Stimulated activated CD4-positive, alpha-beta T cell treated with anti-CD3 and anti-CD28 coated beads, Interleukin-4, amount 100 ng/mL, for 48 hours (primary cell): ENCODE measurements around the gene C19orf67.
A peak's percentile ranks its signal among the peaks of the same experiment; 100 is the strongest.
"Not testable (repeated sequence)": the region's sequence is repeated elsewhere in the genome, so short reads cannot be mapped to it uniquely, and the experiment has no call there.

Source experiments
- DNase-seq, 2 donors: peaks; one replicate each; pipeline ENCODE4 v3.0.0-alpha.2; 2020; ENCODE audit warnings: low read depth in 2 of 2

C19orf67 gene

DNA sequence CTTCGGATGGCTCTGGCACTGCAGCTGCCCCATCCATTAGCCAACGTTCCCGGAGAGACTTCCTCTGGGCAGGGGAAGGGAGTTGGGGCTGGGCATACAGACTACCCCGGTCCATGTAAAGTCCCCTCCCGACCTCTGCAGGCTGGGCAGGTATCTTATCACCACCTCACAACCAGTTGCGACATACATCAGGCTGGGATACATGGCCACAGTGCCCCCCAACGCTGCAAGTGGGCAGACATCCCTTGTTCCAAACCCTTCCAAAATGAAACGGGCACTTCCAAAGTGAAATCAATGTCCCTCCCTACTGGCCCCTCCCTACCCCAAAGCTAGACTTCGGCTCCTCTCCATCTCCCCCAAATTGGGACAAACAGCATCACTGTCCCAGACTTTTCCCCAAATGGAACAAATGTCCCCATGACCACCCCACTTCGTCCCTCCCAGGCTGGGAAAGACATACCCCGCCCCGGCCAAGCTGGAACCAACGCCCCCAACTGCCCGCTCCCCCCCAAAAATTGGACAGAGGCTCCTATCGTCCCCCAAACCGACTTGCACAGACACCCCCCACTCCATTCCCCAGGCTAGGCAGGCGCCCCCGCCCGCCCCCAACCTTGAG lies 28.7 kb downstream of the C19orf67 start:
- DNase-seq, result no peak

DNA sequence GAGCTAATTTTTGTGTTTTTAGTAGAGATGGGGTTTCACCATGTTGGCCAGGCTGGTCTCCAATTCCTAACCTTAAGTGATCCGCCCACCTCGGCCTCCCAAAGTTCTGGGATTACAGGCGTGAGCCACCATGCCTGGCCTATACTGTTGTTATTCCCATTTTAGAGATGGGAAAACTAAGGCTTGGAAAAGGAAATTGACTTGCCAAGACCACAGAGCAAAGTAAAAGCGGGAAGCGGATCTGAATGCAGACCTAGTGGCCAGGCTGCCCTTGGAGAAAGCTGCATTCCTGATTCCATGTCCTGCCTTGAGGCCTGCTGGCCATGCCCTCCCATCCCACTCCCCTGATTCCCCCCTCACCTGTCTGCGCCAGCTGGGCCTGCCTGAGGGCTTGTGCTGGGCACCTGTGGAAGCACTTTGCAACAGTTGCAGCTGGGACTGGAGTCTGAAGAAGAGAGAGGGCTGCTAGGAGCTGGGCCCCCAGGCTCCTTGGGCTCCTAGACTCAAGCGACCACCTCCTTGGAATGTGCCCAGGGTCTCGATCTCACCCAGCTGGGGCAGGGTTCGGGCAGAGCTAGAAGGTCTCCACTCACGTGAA lies 29.4 kb downstream of the C19orf67 start:
- no peak for DNase-seq

DNA sequence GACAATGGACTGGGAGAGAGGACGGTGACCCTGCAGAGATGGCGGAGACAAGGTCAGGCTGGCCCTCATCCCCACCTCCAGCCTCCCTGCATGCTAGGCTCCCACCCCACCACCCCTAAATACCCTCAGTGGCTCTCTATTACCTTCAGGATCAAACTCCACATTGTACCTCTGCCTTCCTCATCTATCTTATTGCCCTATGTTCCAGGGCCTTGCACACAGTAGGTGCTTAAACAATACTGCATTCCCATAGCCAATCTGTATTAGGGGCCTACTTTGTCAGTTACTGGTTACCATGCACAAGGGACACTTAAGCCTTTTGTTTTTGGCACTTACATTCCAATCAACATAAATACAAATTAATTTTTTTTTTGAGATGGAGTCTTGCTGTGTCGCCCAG lies 30.2 kb downstream of the C19orf67 start:
- DNase-seq, result no peak

DNA sequence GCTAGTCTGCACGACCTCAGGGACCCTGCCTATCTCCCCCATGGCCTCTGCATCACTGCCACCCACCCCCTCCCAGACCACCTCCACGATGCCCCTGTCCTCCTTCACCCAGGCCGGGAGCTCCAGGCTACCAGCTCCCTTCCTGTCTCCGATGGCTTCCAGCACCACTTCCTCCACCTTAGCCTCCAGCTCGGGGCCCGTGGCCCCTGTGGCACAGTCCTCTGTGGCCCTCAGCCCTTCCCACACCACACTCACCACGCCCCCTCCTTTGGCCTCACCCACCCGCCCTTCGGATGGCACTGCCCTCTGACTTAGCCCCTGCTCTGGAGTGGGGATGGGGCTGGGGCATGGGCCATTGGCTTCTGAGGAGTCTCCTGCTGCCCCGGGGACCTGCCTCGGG lies 30.9 kb downstream of the C19orf67 start:
- no peak for DNase-seq

DNA sequence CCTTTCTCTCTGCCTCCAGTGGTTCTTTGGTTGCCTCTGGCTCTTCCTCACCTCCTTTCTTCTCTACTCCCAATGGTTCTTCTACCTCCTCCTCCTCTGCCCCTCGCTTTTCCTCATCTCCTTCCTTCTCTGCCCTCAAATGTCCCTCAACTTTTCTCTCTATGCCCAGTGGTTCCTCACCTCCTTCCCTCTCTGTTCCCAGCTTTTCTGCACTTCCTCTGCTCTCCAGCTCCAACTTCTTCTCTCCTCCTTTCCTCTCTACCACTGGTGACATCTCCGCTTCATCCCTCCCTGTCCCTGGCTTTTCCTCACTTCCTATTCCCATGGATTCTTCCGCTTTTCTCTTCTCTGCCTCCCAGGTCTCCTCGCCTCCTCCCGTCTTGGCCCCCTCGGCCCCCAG lies 31.5 kb downstream of the C19orf67 start:
- DNase-seq, result no peak

DNA sequence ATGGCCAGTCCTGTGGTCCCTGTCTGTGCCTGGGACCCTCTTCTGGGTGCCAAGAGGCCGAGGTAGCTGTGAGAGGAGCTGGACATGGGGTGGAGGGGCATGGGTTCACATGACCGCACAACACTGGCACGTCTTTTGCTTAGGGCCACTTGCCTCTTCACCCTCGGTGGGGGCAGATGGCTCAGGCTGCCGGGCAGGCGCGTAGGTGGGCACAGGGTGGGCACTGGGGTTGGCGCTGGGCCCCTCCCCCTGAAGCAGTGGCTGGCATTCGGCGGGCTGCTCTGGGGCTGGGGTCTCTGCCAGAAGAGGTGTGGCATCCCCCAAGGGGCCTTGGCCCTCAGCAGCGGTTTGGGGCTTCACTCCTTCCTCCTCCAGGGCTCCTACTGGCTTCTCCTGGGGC lies 32.1 kb downstream of the C19orf67 start:
- no peak for DNase-seq

DNA sequence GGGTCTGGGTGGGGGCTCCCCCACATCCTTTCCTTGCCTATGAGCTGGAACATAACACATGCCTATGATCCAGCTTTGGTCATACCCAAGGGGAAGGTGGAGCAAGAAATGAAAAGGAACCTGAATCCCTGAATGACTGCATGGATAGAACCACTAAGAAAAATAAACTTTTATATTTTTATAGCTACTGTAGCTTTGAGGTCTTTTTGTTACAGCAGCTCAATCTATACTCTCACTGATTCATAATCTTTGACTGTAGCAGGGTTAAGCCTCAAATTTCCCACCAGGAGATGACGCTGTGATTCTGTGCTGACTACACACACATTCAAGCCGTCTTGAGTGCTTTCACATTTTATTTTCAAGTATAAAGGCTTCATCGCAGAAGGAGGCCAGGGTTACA lies 32.6 kb downstream of the C19orf67 start:
- no peak for DNase-seq

DNA sequence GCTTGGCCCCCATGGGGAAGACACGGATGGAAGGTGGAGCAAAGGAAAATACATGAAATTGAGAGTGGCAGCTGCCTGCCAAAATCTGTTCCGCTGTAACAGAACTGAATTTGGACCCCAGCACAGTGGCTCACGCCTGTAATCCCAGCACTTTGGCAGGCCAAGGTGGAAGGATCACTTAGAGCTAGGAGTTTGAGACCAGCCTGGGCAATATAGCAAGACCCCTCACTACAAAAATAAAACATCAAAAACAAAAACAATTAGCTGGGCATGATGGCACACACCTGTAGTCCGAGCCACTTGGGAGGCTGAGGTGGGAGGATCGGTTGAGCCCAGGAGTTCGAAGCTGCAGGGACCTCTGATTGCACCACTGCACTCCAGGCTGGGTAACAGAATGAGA lies 33.1 kb downstream of the C19orf67 start:
- DNase-seq, result no peak

DNA sequence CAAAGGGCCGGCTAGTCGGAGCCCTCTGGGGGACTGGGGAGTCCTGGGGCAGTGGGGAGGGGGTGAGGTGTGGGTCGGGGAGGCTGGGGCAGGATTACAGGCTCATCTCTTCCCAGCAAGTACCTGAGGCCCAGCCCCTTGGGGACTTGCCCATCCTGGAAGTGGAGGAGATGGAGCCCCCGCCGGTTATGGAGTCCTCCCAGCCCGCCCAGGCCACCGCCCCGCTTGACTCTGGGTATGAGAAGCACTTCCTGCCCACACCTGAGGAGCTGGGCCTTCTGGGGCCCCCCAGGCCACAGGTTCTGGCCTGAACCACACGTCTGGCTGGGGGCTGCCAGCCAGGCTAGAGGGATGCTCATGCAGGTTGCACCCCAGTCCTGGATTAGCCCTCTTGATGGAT lies 33.6 kb downstream of the C19orf67 start:
- no peak for DNase-seq

DNA sequence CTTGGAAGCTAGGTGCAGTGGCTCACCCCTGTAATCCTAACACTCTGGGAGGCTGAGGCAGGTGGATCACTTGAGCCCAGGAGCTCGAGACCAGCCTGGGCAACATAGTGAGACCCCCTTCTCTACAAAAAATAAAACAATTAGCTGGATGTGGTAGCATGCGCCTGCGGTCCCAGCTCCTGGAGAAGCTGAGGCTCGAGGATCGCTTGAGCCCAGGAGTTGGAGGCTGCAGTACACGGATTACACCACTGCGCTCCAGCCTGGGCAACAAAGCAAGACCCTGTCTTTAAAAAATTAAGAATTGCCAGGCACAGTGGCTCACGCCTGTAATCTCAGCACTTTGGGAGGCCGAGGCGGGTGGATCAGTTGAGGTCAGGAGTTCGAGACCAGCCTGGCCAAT lies 34.6 kb downstream of the C19orf67 start:
- DNase-seq, result not testable (repeated sequence)

DNA sequence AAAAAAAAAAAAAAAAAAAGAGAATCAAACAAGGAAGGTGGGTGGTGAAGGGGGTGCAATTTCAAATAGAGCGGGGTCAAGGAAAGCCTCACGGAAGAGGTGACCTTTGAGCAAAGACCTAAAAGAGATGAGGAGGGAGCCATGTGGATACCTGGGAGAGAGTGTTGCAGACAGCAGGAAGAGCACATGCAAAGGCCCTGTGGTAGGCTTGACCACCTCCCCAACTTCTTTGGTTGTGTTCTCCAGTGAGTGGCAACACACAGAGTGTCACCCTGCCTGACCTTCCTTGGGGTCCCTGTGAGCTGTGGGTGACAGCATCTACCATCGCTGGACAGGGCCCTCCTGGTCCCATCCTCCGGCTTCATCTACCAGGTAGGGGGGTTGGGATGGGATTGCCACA lies 35.1 kb downstream of the C19orf67 start:
- DNase-seq, result no peak

DNA sequence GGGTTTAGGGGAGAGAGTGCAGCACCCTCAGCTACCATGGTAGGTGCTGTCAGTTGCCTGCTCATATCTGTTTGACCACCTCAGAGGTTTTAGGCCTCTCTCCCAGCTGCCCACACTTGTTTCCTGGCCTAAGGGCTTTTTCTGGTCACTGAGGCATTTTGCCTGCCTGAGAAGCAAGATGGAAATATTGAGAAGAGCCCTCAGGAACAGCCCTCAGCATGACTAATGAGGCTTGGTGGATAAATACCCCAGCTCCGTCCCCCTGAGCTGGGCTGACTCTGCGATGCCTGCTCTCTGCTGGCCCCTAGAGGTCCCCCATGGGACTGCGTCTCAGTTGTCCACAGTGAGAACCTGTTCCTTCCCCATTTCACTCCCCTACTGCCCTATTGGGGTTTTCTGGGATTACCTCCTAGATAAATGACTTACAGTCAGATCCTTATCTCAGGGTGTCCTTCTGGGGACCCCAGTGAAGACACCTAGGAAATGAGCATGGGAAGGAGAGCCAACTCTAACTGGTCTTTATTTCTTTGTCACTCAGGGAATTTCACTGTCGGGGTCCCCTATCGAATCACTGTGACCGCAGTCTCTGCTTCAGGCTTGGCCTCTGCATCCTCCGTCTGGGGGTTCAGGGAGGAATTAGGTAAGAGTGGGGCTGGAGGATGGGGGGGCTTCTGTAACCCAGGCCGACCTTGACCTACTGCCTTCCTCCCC lies 37.0 kb downstream of the C19orf67 start:
- DNase-seq, result peak; percentile 62 to 79

DNA sequence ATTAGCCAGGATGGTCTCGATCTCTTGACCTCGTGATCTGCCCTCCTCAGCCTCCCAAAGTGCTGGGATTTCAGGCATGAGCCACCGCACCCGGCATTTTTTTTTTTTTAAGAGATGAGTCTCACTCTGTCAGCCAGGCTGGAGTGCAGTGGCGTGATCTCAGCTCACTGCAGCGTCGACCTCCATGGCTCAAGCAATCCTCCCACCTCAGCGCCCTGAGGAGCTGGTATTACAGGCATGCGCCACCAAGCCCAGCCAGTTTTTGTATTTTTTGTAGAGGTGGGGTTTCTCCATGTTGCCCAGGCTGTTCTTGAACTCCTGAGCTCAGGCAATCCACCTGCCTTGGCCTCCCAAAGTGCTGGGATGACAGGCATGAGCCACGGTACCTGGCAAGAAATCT lies 37.7 kb downstream of the C19orf67 start:
- DNase-seq, result not testable (repeated sequence)

DNA sequence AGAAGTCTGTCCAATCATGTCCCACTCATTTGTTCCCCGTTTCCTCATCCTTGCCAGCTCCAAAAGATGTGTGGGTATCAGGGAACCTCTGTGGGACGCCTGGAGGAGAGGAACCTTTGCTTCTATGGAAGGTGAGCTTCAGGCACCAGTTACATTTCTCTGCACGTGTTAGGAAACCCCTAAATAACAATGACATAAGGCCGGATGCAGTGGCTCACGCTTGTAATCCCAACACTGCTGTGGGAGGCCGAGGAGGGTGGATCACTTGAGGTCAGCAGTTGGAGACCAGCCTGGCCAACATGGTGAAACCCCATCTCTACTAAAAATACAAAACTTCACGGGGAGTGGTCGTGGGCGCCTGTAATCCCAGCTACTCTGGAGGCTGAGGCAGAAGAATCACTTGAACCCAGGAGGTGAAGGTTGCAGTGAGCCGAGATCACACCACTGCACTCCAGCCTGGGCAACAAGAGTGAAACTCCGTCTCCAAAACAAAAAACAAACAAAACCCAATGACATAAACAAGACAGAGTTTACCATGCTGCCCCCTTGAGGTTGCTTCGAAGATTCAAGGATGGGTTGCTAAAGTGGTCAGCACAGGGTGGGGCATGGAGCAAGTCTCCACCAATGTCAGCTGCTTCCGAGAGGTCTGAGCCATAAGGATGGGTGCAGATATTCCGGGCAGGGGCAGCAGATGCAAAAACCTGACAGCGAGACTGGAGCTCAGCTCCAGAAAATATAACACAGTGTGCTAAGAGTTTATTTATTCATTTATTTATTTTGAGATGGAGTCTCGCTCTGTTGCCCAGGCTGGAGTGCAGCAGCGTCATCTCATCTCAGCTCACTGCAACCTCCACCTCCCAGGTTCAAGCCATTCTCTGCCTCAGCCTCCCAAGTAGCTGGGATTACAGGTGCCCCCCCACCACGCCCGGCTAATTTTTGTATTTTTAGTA lies 42.6 kb downstream of the C19orf67 start:
- DNase-seq, result not testable (repeated sequence)

DNA sequence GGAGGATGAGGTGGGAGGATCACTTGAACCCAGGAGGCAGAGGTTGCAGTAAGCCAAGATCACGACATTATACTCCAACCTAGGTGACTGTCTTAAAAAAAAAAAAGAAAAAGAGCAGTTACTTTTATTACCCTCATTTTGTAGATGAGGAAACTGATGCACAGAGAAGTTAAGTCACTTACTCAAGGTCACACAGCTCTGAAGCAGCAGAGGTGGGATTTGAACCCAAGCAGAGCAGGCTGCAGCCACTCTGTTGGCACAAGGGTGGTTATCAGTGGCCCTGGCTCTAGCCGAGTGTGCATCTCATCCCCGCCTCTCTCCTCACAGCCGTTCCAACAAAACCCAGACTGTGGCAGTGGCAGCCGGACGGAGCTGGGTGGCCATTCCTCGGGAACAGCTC lies 46.4 kb downstream of the C19orf67 start:
- no peak for DNase-seq

DNA sequence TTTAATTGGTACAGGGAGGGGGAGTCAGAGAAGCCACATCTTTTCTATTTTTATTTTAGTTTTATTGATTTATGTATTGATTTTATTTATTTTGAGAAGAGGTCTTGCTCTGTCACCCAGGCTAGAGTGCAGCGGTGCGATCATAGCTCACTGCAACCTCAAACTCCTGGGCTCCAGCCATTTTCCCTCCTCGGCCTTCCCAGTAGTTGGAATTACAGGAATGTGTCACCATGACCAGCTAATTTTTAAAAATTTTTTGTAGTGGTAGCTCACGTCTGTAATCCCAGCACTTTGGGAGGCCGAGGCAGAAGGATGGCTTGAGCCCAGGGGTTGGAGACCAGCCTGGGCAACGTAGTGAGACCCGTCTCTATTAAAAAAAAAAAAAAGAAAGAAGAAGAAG lies 49.9 kb downstream of the C19orf67 start:
- DNase-seq, result no peak

DNA sequence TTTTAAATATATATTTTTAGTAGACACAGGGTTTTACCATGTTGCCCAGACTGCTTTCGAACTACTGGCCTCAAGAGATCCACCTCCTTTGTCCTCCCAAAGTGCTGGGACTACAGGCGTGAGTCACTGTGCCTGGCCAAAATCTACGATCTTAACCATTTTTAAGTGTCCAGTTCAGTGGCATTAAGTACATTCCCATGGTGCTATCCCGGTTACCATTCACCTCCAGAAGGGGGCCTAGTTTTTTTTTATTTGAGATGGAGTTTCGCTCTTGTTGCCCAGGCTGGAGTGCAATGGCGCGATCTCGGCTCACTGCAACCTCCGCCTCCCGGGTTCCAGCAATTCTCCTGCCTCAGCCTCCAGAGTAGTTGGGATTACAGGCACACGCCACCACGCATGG lies 50.4 kb downstream of the C19orf67 start:
- DNase-seq, result not testable (repeated sequence)

DNA sequence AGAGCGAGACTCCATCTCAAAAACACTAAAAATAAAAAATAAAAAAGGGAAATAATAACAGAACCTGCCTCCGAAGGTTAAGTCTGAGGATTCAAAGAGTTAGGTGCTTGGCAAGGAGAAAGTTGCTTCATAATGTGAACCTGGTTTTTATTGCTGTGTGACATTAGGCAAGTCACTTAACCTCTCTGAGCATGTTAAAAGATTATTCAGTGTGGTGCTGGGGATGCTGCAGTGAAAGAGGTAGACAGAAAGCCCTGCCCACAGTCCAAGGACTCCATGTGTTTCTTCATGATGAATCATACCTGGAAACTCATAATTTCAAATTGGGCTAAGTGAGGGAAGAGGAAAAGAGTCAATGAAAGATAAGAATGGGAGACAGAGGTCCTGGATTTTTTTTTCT lies 51.6 kb downstream of the C19orf67 start:
- DNase-seq, result no peak

DNA sequence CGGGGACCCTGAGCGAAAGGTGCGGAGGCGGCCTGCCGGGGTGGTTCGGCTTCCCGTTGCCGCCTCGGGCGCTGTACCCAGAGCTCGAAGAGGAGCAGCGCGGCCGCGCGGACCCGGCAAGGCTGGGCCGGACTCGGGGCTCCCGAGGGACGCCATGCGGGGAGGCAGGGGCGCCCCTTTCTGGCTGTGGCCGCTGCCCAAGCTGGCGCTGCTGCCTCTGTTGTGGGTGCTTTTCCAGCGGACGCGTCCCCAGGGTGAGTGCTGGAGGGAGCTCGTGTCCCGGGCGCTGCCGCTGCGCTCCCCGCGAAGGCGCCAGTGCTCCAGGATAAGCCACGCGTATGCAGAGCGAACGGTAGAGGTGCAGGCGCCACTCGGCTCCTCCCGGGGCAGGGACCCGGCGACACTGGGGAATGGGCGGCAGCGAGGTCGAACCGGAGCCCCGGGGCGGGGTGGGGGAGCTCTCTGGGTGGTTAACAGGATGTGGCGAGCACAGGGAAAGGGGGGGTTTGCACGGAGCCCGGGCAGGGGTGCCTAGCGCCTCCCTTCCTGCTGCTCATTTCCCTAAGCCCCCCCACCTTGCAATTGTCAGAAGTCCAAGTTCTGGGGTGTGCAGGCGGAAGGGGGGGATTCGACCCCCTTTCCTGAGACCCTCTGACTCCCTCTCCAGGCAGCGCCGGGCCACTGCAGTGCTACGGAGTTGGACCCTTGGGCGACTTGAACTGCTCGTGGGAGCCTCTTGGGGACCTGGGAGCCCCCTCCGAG lies 53.7 kb downstream of the C19orf67 start, which contains the start of gene IL27RA:
Gene IL27RA (plus strand): TSS at position 44 of the 762 bp plus-strand sequence. CDS start 111 bp downstream, at position 155.
- DNase-seq, result peak; percentile 58 to 66
